Bronchial epithelial cell (primary cell): ENCODE data around the gene PKD1L1. TPM values are rescaled to one million over a fixed set of nuclear protein-coding genes. Genes with fewer than 3 reads are reported as not detected.
"Not testable (repeated sequence)": the region's sequence is repeated elsewhere in the genome, so short reads cannot be mapped to it uniquely, and the experiment has no call there.

Source experiments
- DNase-seq: peaks from one replicate; pipeline ENCODE4 v3.0.0-alpha.2; 2010; ENCODE audit warnings: low read depth
- FAIRE-seq: peaks from 2 replicates; lab custom pipeline; 2011; peaks lifted over from hg19 to GRCh38; lab: Jason Lieb, UNC
- H3K27me3 ChIP-seq: 2 replicates; pipeline ENCODE4 v1.5.1; 2011; ENCODE audit warnings: low read length; ENCODE audit not compliant: control insufficient read depth, insufficient read depth
- H3K36me3 ChIP-seq: 2 replicates; pipeline ENCODE4 v1.5.1; 2011; ENCODE audit warnings: low read length; ENCODE audit not compliant: control insufficient read depth, insufficient read depth
- H3K4me3 ChIP-seq: 2 replicates; pipeline ENCODE4 v1.5.1; 2011; ENCODE audit warnings: mild to moderate bottlenecking, low read depth, low read length, control low read depth
- CTCF ChIP-seq: IDR thresholded peaks from 2 replicates; pipeline ENCODE4 v1.5.1; 2011; ENCODE audit warnings: mild to moderate bottlenecking, moderate library complexity, low read length, control low read depth, inconsistent platforms; ENCODE audit not compliant: insufficient read depth, severe bottlenecking
- total RNA-seq: library from RNA; depleted of rRNA; stranded (reverse); fragments of >200 nt; gene quantifications from 2 replicates; pipeline ENCODE4 v1.2.1, GENCODE V29; 2014

The PKD1L1 gene
- total RNA-seq, result under 0.01 and 0.26 TPM in 2 replicates

- H3K36me3 ChIP-seq, result no peaks in the 10 kb centered on the region
- no peak for TF ChIP-seq CTCF
- DNase-seq (no peak), FAIRE-seq (no peak)
- no peaks in the 10 kb centered on the region for H3K27me3 ChIP-seq
- no peak within 1 kb of the TSS for H3K4me3 ChIP-seq
These were observed at the start of gene PKD1L1 for GRCh38 chr7:47948141-47948790. Gene PKD1L1 (minus strand): TSS chr7:47948466. CDS start chr7:47948440, 26 bp downstream.

GRCh38 chr7:47992446-47992845 is 44.2 kb upstream of the PKD1L1 start:
- no peak for DNase-seq
- no peak for FAIRE-seq
- TF ChIP-seq CTCF, result no peak
- no peaks in the 10 kb centered on the region for H3K27me3 ChIP-seq
- H3K36me3 ChIP-seq, result no peaks in the 10 kb centered on the region
- H3K4me3 ChIP-seq, result no peak overlapping the region

GRCh38 chr7:47991741-47992311 is 43.6 kb upstream of the PKD1L1 start:
- FAIRE-seq, result no peak
- Histone ChIP-seq H3K4me3 (peak overlapping the region; percentile 42), H3K27me3 (no peaks in the 10 kb centered on the region), H3K36me3 (no peaks in the 10 kb centered on the region)
- TF ChIP-seq CTCF, result peak; percentile 78
- peak; percentile 48 for DNase-seq

- DNase-seq (no peak), FAIRE-seq (no peak)
- Histone ChIP-seq H3K4me3 (no peak overlapping the region), H3K36me3 (no peaks in the 10 kb centered on the region), H3K27me3 (no peaks in the 10 kb centered on the region)
- no peak for TF ChIP-seq CTCF
These were observed 43.0 kb upstream of the PKD1L1 start for GRCh38 chr7:47991270-47991669.

- H3K27me3 ChIP-seq, result no peaks in the 10 kb centered on the region
- no peak for FAIRE-seq
These were observed 42.3 kb upstream of the PKD1L1 start for GRCh38 chr7:47990592-47990991.

GRCh38 chr7:47989607-47990400 is 41.5 kb upstream of the PKD1L1 start:
- not testable (repeated sequence) for H3K27me3 ChIP-seq, FAIRE-seq, DNase-seq, H3K4me3 ChIP-seq, H3K36me3 ChIP-seq

More at GRCh38 chr7:47990592-47990991, 42.3 kb upstream of the PKD1L1 start:
- H3K4me3 ChIP-seq, result no peak overlapping the region
- no peaks in the 10 kb centered on the region for H3K36me3 ChIP-seq
- TF ChIP-seq CTCF, result no peak
- no peak for DNase-seq
